Measurements from ENCODE around the gene ZNF766. TPM values are rescaled to one million over a fixed set of nuclear protein-coding genes. Genes with fewer than 3 reads are reported as not detected.

The ZNF766 gene
- total and polyA plus RNA-seq, 9 of the 15 experiments (the other 6 are each of a cell fraction or from before 2014, with no cell fraction given): 6.7 to 23.0 (median 11.2) TPM

DNA sequence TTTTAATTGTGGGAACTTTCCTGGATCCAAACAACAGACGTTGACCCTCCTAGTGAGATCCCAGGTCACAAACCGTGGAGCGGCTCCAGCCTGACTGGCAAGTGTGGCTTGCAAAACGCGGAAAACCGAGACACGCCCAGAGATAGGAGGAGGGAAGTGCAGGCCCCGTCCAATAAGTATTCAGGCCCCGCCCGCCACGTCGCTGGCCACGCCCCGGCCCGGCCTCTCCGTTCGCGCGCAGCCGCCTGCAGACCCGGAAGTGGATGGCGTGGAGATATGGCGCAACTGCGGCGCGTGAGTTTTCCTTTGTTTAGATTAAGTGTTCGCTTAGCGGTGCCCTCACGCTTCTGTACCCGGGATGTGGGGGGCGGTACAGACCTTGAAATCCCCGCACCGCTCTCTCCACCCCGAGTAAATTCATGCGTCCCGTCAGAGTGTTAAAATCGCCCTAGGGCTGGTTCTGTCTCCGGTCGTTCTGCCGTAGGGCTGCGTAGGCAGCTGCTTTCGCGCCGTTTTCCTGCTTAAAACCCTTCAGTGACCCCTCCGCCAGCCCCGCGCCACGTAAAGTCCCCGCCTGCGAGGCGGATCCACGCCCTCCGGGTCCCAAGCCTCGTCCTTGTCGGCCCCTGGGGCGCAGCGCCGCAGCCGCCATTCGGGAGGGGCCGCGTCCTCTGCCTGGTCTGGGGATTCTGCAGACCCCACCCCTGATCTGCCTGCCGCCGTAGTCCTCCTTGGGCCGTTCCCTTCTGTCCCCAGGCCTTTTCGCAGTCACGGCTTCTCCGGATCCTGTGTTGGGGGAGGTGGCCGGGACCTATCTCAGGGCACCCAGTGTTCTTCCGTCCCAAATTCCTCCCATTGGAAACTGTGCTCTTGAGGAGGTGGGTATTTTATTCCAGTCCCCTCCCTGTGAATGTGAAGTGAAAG lies at the start of gene ZNF766 (continued):
- TF ChIP-seq, protein P1, sequence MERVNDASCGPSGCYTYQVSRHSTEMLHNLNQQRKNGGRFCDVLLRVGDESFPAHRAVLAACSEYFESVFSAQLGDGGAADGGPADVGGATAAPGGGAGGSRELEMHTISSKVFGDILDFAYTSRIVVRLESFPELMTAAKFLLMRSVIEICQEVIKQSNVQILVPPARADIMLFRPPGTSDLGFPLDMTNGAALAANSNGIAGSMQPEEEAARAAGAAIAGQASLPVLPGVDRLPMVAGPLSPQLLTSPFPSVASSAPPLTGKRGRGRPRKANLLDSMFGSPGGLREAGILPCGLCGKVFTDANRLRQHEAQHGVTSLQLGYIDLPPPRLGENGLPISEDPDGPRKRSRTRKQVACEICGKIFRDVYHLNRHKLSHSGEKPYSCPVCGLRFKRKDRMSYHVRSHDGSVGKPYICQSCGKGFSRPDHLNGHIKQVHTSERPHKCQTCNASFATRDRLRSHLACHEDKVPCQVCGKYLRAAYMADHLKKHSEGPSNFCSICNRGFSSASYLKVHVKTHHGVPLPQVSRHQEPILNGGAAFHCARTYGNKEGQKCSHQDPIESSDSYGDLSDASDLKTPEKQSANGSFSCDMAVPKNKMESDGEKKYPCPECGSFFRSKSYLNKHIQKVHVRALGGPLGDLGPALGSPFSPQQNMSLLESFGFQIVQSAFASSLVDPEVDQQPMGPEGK (CRISPR knock-in tag; IDR thresholded peaks at IDR 0.05; ENCODE audit: borderline replicate concordance): no peak
- TF ChIP-seq ETV1 (tag; conservative IDR thresholded peaks at IDR 0.05; ENCODE audit: low read depth): no peak
- TF ChIP-seq, protein P2, sequence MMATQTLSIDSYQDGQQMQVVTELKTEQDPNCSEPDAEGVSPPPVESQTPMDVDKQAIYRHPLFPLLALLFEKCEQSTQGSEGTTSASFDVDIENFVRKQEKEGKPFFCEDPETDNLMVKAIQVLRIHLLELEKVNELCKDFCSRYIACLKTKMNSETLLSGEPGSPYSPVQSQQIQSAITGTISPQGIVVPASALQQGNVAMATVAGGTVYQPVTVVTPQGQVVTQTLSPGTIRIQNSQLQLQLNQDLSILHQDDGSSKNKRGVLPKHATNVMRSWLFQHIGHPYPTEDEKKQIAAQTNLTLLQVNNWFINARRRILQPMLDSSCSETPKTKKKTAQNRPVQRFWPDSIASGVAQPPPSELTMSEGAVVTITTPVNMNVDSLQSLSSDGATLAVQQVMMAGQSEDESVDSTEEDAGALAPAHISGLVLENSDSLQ (IDR thresholded peaks at IDR 0.05): peak; percentile 67; the same call in 1 of the 2 replicates
- TF ChIP-seq, protein P3, sequence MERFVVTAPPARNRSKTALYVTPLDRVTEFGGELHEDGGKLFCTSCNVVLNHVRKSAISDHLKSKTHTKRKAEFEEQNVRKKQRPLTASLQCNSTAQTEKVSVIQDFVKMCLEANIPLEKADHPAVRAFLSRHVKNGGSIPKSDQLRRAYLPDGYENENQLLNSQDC (CRISPR knock-in tag; IDR thresholded peaks at IDR 0.05): no peak
- 0 out of 2 replicates have a peak, but pooled peaks have one; percentile 31 for TF ChIP-seq LCOR (CRISPR knock-in tag; IDR thresholded peaks at IDR 0.05)
- TF ChIP-seq, protein P4, sequence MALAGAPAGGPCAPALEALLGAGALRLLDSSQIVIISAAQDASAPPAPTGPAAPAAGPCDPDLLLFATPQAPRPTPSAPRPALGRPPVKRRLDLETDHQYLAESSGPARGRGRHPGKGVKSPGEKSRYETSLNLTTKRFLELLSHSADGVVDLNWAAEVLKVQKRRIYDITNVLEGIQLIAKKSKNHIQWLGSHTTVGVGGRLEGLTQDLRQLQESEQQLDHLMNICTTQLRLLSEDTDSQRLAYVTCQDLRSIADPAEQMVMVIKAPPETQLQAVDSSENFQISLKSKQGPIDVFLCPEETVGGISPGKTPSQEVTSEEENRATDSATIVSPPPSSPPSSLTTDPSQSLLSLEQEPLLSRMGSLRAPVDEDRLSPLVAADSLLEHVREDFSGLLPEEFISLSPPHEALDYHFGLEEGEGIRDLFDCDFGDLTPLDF (CRISPR knock-in tag; IDR thresholded peaks at IDR 0.05): peak; percentile 87
- no peak for TF ChIP-seq BACH1 (tag; IDR thresholded peaks at IDR 0.05)
- 0 out of 2 replicates have a peak, but pooled peaks have one; percentile 48 for TF ChIP-seq HDAC2 (IDR thresholded peaks at IDR 0.05)
- no peak for TF ChIP-seq TRIM24 (IDR thresholded peaks at IDR 0.05)
- no peak for TF ChIP-seq CCAR2 (IDR thresholded peaks at IDR 0.05; ENCODE audit: low read depth, low read length)
- peak; percentile 72 for TF ChIP-seq TAF9B (IDR thresholded peaks at IDR 0.05; ENCODE audit: partially characterized antibody)
- no peak for TF ChIP-seq WHSC1 (IDR thresholded peaks at IDR 0.05; ENCODE audit: low read length)
- TF ChIP-seq TEAD4 (IDR thresholded peaks at IDR 0.05; ENCODE audit: low read length): no peak
- TF ChIP-seq TEAD4 (CRISPR knock-in tag; IDR thresholded peaks at IDR 0.05; ENCODE audit: borderline replicate concordance): no peak
- TF ChIP-seq, protein P5, sequence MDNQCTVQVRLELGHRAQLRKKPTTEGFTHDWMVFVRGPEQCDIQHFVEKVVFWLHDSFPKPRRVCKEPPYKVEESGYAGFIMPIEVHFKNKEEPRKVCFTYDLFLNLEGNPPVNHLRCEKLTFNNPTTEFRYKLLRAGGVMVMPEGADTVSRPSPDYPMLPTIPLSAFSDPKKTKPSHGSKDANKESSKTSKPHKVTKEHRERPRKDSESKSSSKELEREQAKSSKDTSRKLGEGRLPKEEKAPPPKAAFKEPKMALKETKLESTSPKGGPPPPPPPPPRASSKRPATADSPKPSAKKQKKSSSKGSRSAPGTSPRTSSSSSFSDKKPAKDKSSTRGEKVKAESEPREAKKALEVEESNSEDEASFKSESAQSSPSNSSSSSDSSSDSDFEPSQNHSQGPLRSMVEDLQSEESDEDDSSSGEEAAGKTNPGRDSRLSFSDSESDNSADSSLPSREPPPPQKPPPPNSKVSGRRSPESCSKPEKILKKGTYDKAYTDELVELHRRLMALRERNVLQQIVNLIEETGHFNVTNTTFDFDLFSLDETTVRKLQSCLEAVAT (IDR thresholded peaks at IDR 0.05): no peak
- TF ChIP-seq, protein P6, sequence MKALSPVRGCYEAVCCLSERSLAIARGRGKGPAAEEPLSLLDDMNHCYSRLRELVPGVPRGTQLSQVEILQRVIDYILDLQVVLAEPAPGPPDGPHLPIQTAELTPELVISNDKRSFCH (CRISPR knock-in tag; IDR thresholded peaks at IDR 0.05): no peak
- TF ChIP-seq, protein P6 (tag; IDR thresholded peaks at IDR 0.05): no peak
